ENCODE data around the gene ACTN3.
A peak's percentile ranks its signal among the peaks of the same experiment; 100 is the strongest.
"Not testable (repeated sequence)": the region's sequence is repeated elsewhere in the genome, so short reads cannot be mapped to it uniquely, and the experiment has no call there.

The ACTN3 gene

DNA sequence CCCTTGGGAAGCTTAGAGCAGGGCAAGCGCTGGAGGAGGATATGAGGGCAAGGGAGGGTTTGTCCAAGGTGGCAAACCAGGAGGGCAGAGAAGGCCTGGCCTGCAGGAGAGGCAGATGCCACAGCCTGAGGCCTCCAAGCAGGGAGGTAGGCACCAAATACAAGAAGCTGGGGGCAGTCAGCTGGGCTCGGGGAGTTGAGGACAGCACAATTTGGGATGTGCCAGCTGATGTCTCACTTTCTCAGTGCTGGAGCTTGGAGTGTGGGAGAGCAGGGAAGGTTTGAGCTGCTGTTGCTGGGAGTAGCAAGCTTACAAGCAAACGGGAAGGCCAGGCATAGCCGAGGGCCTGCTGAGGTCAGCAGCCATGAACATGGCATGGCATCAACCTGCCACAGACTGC, 4.8 kb upstream of the ACTN3 start:
- no peak overlapping the region for H3K4me3 ChIP-seq (ENCODE audit: low read depth, low read length)
- no peak for DNase-seq
- no peaks in the 10 kb centered on the region for H3K27me3 ChIP-seq
- H3K4me1 ChIP-seq = no peaks in the 10 kb centered on the region; the same call in 1 of the 2 replicates
- 0 out of 2 replicates have a peak, but pooled peaks cover 7% of the 10 kb centered on the region for H3K36me3 ChIP-seq
- TF ChIP-seq, protein P1, sequence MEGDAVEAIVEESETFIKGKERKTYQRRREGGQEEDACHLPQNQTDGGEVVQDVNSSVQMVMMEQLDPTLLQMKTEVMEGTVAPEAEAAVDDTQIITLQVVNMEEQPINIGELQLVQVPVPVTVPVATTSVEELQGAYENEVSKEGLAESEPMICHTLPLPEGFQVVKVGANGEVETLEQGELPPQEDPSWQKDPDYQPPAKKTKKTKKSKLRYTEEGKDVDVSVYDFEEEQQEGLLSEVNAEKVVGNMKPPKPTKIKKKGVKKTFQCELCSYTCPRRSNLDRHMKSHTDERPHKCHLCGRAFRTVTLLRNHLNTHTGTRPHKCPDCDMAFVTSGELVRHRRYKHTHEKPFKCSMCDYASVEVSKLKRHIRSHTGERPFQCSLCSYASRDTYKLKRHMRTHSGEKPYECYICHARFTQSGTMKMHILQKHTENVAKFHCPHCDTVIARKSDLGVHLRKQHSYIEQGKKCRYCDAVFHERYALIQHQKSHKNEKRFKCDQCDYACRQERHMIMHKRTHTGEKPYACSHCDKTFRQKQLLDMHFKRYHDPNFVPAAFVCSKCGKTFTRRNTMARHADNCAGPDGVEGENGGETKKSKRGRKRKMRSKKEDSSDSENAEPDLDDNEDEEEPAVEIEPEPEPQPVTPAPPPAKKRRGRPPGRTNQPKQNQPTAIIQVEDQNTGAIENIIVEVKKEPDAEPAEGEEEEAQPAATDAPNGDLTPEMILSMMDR (IDR thresholded peaks at IDR 0.05; ENCODE audit: low read depth, low read length) = no peak
- no peaks in the 10 kb centered on the region for H3K9me3 ChIP-seq

DNA sequence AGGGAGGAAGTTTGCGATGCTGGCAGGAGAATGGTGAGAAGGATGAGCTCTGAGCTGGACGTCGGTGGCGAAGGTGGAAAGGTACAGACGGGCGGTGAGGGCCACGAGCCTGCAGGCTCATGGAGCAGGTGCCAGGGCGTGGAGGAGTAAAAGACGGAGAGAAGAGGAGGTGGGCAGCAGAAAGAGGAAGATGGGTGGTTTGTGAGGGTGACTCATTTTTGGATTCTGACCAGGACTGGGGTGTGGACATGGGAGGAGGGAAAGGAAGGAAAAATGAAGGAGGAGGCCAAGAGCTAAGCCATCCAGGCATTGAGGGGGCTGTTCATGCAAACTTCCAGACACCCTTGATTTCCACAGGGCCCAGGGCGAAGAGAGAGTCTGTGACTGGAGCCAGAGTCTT, 4.3 kb upstream of the ACTN3 start:
- Histone ChIP-seq H3K27me3 (no peaks in the 10 kb centered on the region), H3K4me1 (no peaks in the 10 kb centered on the region; the same call in 1 of the 2 replicates), H3K36me3 (0 out of 2 replicates have a peak, but pooled peaks cover 7% of the 10 kb centered on the region), H3K9me3 (no peaks in the 10 kb centered on the region), H3K4me3 (ENCODE audit: low read depth, low read length) (no peak overlapping the region)
- no peak for DNase-seq
- TF ChIP-seq, protein P1 (IDR thresholded peaks at IDR 0.05; ENCODE audit: low read depth, low read length) = no peak

DNA sequence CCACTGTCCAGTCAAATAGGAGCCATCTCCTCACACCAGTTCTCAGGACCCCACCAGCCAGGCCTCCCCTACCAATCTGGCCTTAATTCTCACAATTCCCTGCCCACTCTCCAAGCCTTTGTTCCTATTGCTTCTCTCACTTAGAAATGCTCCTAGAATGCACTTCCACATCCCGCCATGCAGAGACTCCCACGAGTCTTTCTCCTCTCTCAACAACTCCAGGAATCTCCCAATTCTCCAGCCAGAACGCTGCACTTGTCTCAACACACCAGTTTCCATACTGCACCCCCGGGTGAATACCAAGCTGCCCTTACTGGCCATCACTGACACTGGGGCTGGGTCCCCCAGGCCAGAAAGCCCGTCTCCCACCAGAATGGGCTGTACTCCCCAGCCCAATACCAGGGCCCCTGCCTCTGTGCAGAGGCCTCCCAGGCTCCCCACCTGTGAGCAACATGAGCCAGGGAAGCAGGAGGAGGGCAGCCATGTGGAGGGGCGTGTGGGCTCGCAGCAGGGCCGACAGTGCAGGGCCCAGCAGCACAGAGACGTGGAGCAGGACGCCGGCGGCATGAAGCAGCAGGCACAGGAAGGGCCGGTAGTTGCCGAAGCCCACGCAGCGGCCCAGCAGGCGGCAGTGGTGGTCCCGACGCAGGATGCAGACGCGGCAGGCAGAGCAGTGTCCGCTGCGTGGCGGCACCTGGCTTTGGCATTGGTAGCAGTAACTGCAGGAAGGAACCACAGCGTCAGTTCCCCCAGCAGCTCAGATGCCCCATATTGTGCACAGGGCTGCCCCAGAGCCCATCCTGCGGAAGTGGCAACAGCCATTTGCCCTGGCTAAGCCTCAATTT, 3.2 kb upstream of the ACTN3 start:
- no peaks in the 10 kb centered on the region for H3K27me3 ChIP-seq

DNA sequence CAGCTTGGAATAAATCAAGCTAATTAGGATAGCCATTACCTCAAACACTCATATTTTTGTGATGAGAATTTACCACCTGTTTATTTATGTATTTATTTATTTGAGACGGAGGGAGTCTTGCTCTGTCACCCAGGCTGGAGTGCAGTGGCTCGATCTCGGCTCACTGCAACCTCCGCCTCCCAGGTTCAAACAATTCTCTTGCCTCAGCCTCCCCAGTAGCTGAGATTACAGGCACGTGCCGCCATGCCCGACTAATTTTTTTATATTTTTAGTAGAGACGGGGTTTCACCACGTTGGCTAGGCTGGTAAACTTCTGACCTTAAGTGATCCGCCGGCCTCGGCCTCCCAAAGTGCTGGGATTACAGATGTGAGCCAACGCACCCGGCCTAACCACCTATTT, 1.8 kb upstream of the ACTN3 start:
- H3K36me3 ChIP-seq, H3K9me3 ChIP-seq, H3K4me1 ChIP-seq, DNase-seq, H3K27me3 ChIP-seq: not testable (repeated sequence)
- peak overlapping the region; percentile 84 for H3K4me3 ChIP-seq (ENCODE audit: low read depth, low read length)

More for the DNA sequence above, 3.2 kb upstream of the ACTN3 start:
- TF ChIP-seq, protein P1 (IDR thresholded peaks at IDR 0.05; ENCODE audit: low read depth, low read length) = peak; percentile 82
- H3K4me3 ChIP-seq (ENCODE audit: low read depth, low read length) = peak overlapping the region; percentile 33
- H3K4me1 ChIP-seq = no peaks in the 10 kb centered on the region; the same call in 1 of the 2 replicates
- H3K9me3 ChIP-seq = no peaks in the 10 kb centered on the region
- DNase-seq = peak; percentile 92
- 0 out of 2 replicates have a peak, but pooled peaks cover 7% of the 10 kb centered on the region for H3K36me3 ChIP-seq

DNA sequence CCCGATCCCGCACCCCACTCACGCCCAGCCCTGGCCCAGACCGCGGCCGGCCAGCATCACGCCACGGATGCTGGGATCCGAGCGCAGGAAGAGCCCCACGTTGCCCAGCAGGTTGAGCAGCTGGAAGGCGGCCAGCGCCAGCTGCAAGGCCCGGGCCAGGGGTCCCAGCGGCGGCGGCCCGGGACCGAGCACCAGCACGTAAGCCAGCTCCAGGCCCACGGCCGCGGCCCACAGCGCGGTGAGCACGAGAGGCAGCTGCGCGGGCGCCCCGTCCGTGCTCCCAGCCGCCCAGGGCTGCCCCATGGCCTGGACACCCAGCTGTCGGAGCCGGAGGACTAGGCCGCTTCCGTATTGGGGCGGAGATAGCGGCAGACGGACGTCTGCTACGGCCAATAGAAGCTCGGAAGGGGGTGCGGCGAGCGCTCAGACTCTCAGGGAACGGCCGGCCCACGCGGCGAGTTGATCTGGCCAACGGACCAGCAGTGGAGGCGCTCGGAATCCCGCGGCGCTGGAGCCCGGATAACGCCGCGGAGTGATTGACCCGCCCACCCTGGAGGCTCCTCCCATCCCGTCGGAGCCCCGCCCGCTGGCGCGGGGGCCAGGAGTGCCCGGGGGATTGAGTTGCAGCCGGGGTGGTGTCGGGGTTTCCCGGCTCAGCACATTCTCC, 869 bp upstream of the ACTN3 start, which contains the start of gene ZDHHC24:
ZDHHC24 (minus strand) TSS at position 348 of the 667 bp plus-strand sequence; CDS start at position 303, 45 bp downstream.
- TF ChIP-seq, protein P1 (IDR thresholded peaks at IDR 0.05; ENCODE audit: low read depth, low read length) = no peak
- no peaks in the 10 kb centered on the region for H3K36me3 ChIP-seq
- DNase-seq = peak; percentile 98
- peak within 1 kb of the TSS; percentile 84 for H3K4me3 ChIP-seq (ENCODE audit: low read depth, low read length)
- H3K9me3 ChIP-seq = no peaks in the 10 kb centered on the region
- no peaks in the 10 kb centered on the region for H3K27me3 ChIP-seq
- no peaks in the 10 kb centered on the region; the same call in 1 of the 2 replicates for H3K4me1 ChIP-seq

DNA sequence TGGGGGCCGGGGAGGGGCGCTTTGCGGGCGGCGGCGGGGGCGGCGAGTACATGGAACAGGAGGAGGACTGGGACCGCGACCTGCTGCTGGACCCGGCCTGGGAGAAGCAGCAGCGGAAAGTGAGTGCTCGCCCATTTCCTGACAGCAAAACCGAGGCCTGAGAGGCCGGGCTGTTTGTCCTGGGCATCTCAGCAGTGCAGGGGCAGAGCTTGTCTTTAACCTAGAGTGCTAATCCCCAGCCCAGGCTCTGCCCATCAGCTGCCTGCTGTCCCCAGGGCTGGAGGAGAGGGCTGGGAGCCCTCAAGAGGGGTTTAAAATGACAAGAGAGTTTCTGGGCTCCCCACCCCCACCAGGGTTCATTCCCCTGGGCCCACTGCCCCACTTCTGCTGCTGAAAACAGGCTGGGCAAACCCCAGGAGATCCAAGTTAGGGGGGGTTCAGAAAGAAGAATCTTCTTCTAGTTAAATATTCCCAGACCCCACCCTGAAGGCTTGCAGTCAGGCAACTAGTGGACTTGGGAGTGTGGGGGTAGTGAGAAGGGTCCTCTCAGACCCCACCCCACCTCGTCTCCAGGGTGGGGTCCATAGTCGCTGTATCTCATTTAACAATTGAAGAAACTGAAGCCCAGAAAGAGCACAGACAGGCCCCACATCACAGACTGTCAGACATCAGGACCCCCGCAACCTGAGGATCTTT, 411 bp downstream of the ACTN3 start:
- DNase-seq = no peak
- H3K4me3 ChIP-seq (ENCODE audit: low read depth, low read length) = no peak overlapping the region

More for the DNA sequence above, 411 bp downstream of the ACTN3 start:
- H3K27me3 ChIP-seq = no peaks in the 10 kb centered on the region
- no peaks in the 10 kb centered on the region for H3K9me3 ChIP-seq
- TF ChIP-seq, protein P1 (IDR thresholded peaks at IDR 0.05; ENCODE audit: low read depth, low read length) = no peak
- no peaks in the 10 kb centered on the region for H3K36me3 ChIP-seq
- no peaks in the 10 kb centered on the region; the same call in 1 of the 2 replicates for H3K4me1 ChIP-seq
